A549 (cell line): ENCODE results near the gene RNF123.

Experiments
- CHD2 ChIP-seq: fragments of 150-350 bp; IDR thresholded peaks from 2 replicates; pipeline ENCODE4 v1.6.1; 2014; ENCODE audit warnings: low read length; ENCODE audit not compliant: partially characterized antibody
- EP300 ChIP-seq, 2 experiments: fragments of >200 bp; sonication (Bioruptor Twin); formaldehyde crosslinking; IDR thresholded peaks; 2 replicates in 1 of 2; 3 replicates in 1 of 2; pipeline ENCODE4 v1.6.1; 2016 to 2017
- GATA3 ChIP-seq: IDR thresholded peaks from 2 replicates; pipeline ENCODE4 v1.6.1; 2012; ENCODE audit warnings: borderline replicate concordance
- JUNB ChIP-seq: fragments of >200 bp; sonication (Bioruptor Twin); formaldehyde crosslinking; IDR thresholded peaks from 2 replicates; pipeline ENCODE4 v1.6.1; 2016
- MYC ChIP-seq: IDR thresholded peaks from 2 replicates; pipeline ENCODE4 v1.6.1; 2012; ENCODE audit warnings: mild to moderate bottlenecking, inconsistent platforms, low read length, improper control_type of control experiment, borderline replicate concordance
- PHF8 ChIP-seq: fragments of 200-600 bp; sonication (generic); IDR thresholded peaks from 2 replicates; pipeline ENCODE4 v1.6.1; 2016; ENCODE audit warnings: low read depth, mild to moderate bottlenecking, antibody characterized with exemption, moderate library complexity, borderline replicate concordance
- REST ChIP-seq: fragments of 200-600 bp; sonication (generic); IDR thresholded peaks from 2 replicates; pipeline ENCODE4 v1.6.1; 2016; ENCODE audit warnings: antibody characterized with exemption, mild to moderate bottlenecking, moderate library complexity
- RNF2 ChIP-seq: fragments of 200-600 bp; sonication (generic); IDR thresholded peaks from 2 replicates; pipeline ENCODE4 v1.6.1; 2016; ENCODE audit warnings: low read depth, mild to moderate bottlenecking, antibody characterized with exemption, moderate library complexity, borderline replicate concordance
- USF2 ChIP-seq: fragments of 450-650 bp; IDR thresholded peaks from 2 replicates; pipeline ENCODE4 v1.6.1; 2014; ENCODE audit warnings: antibody characterized with exemption
- TF ChIP-seq, protein P1 (sequence below): IDR thresholded peaks from 2 replicates; pipeline ENCODE4 v1.6.1; 2012
- TF ChIP-seq, protein P2 (sequence below): fragments of >200 bp; sonication (Bioruptor Twin); formaldehyde crosslinking; IDR thresholded peaks from 3 replicates; pipeline ENCODE4 v1.5.1; 2016
- TF ChIP-seq, protein P3 (sequence below): IDR thresholded peaks from 2 replicates; pipeline ENCODE4 v1.6.1; 2012

DNA sequence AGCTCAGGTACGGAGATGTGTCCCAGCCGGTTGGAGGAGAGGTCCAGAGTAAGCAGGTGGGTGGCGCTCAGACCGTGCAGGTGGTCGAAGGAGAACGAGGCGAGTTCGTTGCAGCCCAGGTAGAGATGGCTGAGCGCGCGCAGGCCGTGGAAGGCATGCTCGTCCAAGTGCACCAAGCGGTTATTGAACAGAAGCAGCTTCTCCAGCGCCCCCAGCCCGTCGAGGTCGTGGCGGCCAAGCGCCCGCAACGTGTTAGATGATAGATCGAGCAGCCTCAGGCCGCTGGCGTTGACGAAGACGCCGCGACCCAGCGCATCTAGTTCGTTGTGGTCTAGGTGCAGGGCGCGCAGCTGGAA is 29.5 kb downstream of the RNF123 start:
- TF ChIP-seq JUNB (no peak), MYC (no peak), RNF2 (no peak), PHF8 (no peak), USF2 (no peak), GATA3 (no peak), CHD2 (no peak), EP300 (IDR thresholded peaks at IDR 0.05) (no peak), REST (no peak)
- TF ChIP-seq, protein P1, sequence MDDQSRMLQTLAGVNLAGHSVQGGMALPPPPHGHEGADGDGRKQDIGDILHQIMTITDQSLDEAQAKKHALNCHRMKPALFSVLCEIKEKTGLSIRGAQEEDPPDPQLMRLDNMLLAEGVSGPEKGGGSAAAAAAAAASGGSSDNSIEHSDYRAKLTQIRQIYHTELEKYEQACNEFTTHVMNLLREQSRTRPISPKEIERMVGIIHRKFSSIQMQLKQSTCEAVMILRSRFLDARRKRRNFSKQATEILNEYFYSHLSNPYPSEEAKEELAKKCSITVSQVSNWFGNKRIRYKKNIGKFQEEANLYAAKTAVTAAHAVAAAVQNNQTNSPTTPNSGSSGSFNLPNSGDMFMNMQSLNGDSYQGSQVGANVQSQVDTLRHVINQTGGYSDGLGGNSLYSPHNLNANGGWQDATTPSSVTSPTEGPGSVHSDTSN, result no peak
- TF ChIP-seq, protein P2, sequence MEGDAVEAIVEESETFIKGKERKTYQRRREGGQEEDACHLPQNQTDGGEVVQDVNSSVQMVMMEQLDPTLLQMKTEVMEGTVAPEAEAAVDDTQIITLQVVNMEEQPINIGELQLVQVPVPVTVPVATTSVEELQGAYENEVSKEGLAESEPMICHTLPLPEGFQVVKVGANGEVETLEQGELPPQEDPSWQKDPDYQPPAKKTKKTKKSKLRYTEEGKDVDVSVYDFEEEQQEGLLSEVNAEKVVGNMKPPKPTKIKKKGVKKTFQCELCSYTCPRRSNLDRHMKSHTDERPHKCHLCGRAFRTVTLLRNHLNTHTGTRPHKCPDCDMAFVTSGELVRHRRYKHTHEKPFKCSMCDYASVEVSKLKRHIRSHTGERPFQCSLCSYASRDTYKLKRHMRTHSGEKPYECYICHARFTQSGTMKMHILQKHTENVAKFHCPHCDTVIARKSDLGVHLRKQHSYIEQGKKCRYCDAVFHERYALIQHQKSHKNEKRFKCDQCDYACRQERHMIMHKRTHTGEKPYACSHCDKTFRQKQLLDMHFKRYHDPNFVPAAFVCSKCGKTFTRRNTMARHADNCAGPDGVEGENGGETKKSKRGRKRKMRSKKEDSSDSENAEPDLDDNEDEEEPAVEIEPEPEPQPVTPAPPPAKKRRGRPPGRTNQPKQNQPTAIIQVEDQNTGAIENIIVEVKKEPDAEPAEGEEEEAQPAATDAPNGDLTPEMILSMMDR, result no peak
- TF ChIP-seq, protein P3, sequence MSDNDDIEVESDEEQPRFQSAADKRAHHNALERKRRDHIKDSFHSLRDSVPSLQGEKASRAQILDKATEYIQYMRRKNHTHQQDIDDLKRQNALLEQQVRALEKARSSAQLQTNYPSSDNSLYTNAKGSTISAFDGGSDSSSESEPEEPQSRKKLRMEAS, result no peak
